Measurements from ENCODE around the gene LAMA3.

DNA sequence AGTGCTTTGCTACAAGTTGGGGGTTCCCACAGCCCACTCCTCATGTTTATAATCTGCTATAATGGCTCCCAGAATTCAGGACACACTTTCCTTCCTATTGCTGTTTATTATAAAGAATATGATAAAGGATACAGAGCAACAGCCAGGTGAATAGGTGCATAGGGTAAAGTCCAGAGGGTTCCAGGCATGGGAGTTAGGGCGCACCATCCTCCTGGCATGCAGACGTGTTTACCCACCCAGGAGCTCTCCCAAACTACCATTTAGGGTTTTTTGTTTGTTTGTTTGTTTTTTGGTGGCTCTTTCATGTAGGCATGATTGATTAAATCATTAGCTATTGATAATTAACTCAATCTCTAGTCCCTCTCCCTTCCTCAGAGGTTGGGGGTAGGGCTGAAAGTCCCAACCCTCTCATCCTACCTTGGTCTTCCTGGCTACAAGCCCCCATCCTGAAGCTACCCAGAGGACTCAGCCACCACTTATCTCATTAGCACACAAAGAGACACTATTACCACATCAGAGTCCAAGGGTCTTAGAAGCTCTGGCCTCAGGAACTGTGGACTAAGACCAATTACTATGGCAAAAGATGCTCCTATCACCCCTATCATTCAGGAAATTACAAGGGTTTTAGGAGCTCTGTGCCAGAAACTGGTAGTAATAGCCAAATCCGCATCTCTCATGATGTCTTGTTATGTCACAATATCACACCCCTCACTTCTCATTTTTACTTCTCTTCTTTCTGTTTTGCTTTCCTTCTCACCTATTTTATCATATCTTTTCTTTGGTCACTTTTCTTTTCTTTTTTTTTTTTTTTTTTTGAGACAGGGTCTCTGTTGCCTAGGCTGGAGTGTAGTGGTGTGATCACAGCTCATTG lies 170.4 kb downstream of the LAMA3 start:
- TF ChIP-seq, protein P1, sequence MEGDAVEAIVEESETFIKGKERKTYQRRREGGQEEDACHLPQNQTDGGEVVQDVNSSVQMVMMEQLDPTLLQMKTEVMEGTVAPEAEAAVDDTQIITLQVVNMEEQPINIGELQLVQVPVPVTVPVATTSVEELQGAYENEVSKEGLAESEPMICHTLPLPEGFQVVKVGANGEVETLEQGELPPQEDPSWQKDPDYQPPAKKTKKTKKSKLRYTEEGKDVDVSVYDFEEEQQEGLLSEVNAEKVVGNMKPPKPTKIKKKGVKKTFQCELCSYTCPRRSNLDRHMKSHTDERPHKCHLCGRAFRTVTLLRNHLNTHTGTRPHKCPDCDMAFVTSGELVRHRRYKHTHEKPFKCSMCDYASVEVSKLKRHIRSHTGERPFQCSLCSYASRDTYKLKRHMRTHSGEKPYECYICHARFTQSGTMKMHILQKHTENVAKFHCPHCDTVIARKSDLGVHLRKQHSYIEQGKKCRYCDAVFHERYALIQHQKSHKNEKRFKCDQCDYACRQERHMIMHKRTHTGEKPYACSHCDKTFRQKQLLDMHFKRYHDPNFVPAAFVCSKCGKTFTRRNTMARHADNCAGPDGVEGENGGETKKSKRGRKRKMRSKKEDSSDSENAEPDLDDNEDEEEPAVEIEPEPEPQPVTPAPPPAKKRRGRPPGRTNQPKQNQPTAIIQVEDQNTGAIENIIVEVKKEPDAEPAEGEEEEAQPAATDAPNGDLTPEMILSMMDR (conservative IDR thresholded peaks at IDR 0.05) = no peak
- no peak for TF ChIP-seq ZFX (IDR thresholded peaks at IDR 0.05)

Measured in C4-2B (cell line).